LNCAP (cell line): ENCODE data around the gene SDK2.

Experiments
- CTCF ChIP-seq: fragments of 450-650 bp; IDR thresholded peaks from 2 replicates; pipeline ENCODE4 v1.5.1; 2017; ENCODE audit warnings: mild to moderate bottlenecking

The SDK2 gene

GRCh38 chr17:73415782-73416181 lies 228.5 kb downstream of the SDK2 start:
- TF ChIP-seq CTCF: no peak

GRCh38 chr17:73414171-73414955 lies 229.9 kb downstream of the SDK2 start:
- no peak for TF ChIP-seq CTCF

- TF ChIP-seq CTCF: no peak
Observed at GRCh38 chr17:73412914-73413313, 231.3 kb downstream of the SDK2 start.

- TF ChIP-seq CTCF: no peak
Observed at GRCh38 chr17:73411313-73411747, 232.9 kb downstream of the SDK2 start.

- TF ChIP-seq CTCF: no peak
Observed at GRCh38 chr17:73410586-73411312, 233.5 kb downstream of the SDK2 start.

DNA sequence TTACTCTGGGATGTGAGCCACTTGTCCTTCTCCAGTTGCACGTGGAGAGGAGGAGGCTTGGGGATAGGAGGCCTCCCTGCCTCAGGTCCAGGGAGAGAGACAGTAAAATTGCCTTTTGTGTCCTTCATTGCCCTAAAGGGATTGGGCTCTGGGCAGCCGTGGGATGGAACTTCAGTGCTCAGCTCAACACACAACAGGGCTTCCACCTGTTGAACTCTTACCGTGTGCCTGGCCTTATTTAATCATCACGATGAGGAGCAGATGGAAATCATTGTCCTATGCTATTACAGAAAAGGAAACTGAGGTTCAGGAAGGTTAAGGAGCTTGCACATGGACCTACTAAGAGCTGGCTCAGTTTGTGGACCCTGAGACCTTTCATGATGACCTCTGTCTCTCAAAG lies 240.0 kb downstream of the SDK2 start:
- no peak for TF ChIP-seq CTCF

GRCh38 chr17:73402466-73402865 lies 241.8 kb downstream of the SDK2 start:
- no peak for TF ChIP-seq CTCF
